LHCN-M2 (cell line): Measurements from ENCODE around the gene RTN4. TPM values are rescaled to one million over a fixed set of nuclear protein-coding genes. Genes with fewer than 3 reads are reported as not detected.
"Not testable (repeated sequence)": the region's sequence is repeated elsewhere in the genome, so short reads cannot be mapped to it uniquely, and the experiment has no call there.

Experiments used
- DNase-seq: peaks from one replicate; pipeline ENCODE4 v3.0.0-alpha.2; 2012; ENCODE audit warnings: low read depth
- polyA plus RNA-seq: library from polyadenylated mRNA; unstranded; fragments of >200 nt; gene quantifications from one replicate; pipeline ENCODE4 v1.2.1, GENCODE V29; 2012; ENCODE audit warnings: missing spikeins
- total RNA-seq: library from RNA; depleted of rRNA; stranded (reverse); fragments of >200 nt; gene quantifications from 2 replicates; pipeline ENCODE4 v1.2.3, GENCODE V29; 2014; rRNA removed

RTN4 gene, protein sequence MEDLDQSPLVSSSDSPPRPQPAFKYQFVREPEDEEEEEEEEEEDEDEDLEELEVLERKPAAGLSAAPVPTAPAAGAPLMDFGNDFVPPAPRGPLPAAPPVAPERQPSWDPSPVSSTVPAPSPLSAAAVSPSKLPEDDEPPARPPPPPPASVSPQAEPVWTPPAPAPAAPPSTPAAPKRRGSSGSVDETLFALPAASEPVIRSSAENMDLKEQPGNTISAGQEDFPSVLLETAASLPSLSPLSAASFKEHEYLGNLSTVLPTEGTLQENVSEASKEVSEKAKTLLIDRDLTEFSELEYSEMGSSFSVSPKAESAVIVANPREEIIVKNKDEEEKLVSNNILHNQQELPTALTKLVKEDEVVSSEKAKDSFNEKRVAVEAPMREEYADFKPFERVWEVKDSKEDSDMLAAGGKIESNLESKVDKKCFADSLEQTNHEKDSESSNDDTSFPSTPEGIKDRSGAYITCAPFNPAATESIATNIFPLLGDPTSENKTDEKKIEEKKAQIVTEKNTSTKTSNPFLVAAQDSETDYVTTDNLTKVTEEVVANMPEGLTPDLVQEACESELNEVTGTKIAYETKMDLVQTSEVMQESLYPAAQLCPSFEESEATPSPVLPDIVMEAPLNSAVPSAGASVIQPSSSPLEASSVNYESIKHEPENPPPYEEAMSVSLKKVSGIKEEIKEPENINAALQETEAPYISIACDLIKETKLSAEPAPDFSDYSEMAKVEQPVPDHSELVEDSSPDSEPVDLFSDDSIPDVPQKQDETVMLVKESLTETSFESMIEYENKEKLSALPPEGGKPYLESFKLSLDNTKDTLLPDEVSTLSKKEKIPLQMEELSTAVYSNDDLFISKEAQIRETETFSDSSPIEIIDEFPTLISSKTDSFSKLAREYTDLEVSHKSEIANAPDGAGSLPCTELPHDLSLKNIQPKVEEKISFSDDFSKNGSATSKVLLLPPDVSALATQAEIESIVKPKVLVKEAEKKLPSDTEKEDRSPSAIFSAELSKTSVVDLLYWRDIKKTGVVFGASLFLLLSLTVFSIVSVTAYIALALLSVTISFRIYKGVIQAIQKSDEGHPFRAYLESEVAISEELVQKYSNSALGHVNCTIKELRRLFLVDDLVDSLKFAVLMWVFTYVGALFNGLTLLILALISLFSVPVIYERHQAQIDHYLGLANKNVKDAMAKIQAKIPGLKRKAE
- 547 and 585 TPM in 2 replicates for total RNA-seq
- polyA plus RNA-seq, result 869 TPM

DNA sequence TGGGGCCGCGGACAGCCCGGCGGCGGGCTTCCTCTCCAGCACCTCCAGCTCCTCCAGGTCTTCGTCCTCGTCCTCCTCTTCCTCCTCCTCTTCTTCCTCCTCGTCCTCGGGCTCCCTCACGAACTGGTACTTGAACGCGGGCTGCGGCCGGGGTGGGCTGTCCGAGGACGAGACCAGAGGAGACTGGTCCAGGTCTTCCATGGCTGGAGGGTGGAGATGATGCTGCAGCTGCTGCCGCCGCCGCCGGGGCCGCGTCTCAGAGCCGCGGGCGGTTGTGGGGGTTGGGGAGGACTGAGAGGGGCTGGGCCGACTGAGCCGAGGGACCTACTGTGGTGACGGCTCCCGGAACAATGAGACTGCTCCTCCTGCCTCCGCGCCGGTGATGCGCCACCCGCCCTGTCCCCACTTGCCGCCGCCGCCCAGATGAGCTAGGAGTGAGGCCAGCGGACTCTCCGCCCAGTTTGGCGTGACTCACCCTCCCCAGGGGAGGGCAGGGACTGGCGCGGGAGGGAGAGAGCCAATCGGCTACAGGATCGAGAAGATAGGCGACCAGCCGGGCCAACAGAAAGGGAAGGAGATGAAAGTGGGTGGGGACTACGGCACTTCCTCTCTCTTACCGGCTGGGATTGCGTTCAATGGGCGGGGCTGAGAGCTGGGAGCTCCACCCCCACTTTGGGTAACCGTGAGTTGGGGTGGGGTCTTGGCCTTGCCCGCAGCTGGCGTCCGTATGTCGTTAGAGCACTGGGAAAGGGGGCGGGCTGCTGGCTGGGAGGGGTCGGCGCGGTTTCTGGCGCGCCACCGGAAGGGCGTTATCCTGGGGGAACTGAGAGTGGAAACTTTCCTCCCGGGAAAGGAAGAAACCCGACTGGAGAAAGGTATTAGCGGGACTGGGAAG is at the start of gene RTN4:
Gene RTN4, minus strand, starts transcription at position 352 of the 895 bp plus-strand sequence. Its CDS starts 151 bp downstream, at position 201.
- DNase-seq, result peak; percentile 100

DNA sequence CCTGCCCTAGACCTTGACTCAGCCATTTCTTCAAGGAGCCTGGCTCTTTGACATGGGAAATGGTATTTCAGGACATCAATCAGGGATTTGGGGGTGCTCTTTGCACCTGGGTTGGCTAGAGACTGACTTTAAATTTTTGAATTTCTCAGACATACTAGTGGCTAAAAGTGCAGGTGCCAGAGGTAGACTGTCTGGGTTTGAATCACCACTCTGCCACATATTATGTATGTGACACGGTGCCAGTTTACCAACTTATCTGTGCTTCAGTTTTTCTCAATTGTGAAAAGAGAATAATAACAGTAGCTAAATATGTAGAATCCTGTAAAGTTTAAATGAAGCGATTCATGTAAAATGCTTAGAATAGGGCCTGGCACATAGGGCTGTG is 49.2 kb upstream of the RTN4 start:
- DNase-seq, result no peak

DNA sequence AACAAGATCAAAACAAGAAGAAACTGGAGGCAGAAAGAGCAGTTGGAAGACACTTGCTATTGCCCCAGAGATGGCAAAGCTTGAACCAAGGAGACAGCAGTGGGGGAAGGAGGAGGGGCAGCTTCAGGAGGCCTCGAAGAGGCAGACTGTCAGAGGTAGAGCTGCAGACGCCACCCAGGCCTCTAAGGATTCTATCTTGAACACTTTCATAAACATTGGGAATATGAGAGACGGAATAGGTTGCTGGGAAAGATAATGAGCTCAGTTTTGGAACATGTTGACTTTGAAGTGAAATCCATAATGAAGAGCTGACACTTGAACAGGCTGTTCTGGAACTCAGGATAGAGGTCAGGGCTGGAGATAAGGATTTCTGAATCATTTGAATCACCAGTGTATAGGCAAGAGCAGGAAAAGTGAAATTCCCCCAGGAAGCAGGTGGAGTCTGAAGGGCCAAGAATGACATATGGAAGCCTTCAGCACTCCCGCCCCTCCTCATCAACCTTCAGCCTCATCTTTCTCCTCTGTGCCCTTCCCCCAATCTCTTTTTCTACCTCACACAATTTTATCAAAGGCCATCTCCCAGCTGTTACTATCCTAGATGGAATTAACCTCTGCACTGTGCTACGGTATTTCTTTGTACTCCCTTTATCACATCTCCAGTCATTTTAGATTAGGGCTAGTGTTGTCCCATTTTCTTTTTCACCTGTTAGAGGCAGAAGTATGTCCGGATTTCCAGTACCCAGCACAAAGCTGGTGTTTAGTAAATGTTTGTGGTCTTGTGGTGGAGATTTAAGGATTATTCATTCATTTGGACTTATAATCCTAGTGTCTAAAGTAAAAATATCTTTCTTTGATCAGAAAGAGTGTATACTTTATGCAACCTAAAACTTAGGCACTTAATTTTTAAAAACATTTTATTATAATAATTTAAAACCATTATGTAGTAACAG is 47.5 kb upstream of the RTN4 start:
- DNase-seq, result peak; percentile 70

DNA sequence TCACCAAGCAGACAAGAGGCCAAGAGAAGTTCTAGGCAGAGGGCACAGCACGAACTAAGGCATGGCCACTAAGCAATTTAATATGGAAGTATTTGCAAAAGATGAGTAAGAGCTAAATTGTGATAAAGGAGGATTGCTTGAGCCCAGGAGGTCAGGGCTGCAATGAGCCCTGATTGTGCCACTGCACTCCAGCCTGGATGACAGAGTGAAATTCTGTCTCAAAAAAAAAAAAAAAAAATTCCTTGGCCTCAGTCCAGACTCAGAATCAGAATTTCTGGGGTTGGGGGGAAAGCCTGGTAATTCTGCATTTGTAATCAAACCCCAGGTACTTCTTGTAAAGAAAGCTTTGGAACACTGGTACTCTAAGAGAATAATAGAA is 46.8 kb upstream of the RTN4 start:
- DNase-seq, result no peak

DNA sequence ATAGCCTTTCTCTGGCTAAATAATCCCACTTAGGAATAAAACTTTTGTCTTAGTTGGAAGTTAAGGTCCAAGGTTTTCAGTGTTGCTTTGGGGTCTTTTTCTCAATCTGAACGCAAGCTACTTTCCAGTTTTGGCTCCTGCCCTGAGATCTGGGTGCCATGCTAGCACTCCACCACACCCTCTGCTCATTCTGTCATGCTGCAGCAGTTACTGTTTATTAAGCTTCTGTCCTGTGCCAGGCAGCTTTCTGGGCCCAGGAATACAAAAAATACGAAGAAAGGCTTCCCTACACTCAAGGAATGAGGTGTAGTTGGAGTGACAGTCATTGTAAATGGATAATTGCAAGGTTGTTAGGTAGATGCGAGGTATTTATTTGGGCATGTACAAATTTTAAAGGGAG is 46.3 kb upstream of the RTN4 start:
- DNase-seq, result no peak

DNA sequence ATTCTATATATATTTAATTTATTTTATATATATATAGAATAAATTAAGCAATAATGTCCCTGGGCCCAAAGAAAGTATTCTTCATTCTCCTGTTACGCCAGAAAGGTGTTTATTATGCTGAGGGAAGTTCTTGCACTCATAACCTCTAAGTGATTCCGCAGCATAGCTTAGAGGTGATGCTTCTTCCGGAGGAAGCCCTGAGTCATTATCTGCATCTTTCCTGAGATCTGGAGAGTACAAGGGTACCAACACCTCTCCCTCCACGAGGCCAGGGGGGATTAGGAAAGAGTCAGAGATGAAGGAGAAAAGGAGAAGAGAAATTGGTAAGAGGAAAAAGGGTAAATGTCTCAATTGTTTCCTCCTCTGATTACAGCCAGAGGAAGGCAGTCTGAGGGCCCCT is 43.1 kb upstream of the RTN4 start:
- DNase-seq, result no peak

DNA sequence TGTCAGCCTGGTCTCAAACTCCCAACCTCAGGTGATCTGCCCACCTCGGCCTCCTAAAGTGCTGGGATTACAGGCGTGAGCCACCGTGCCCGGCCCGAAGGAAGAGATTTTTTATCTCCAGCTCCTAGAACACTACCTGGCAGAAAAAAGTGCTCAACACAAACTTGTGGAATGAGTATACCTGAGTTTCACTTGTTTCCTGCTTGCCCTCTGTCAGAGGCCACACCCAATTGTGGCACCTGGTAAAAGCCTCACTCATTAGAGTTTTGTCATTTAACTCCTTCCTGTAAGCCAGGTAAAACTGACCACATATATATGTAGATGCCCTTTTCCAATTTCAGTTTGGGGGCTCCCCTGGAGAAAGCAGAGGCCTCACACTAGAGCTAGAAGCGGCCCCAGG is 42.2 kb upstream of the RTN4 start:
- DNase-seq, result no peak

DNA sequence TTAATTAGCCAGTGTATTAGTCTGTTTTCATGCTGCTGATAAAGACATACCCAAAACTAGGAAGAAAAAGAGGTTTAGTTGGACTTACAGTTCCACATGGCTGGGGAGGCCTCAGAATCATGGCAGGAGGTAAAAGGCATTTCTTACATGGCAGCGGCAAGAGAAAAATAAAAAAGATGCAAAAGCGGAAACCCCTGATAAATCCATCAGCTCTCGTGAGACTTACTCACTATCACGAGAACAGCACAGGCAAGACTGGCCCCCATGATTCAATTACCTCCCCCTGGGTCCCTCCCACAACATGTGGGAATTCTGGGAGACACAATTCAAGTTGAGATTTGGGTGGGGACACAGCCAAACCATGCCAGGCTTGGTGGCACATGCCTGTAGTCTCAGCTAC is 41.4 kb upstream of the RTN4 start:
- not testable (repeated sequence) for DNase-seq

DNA sequence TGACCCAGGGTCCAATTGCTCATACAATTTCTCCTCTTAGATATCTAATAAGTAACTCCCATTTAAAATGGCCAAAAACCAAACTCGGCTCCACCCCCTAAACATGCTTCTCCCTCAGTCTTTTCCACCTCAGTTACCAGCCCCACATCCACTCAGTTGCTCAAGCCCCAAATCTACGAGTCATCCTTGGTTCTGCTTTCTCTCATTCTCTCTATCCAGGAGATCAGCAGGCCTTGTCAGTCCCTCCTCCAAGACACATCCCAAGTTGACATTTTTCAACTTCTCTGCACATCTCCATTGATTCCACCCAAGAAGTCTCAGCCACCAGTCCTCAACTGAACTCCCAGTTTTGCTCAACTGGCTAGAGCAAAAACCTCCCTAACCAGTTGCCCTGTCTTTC is 40.5 kb upstream of the RTN4 start:
- peak; percentile 60 for DNase-seq

DNA sequence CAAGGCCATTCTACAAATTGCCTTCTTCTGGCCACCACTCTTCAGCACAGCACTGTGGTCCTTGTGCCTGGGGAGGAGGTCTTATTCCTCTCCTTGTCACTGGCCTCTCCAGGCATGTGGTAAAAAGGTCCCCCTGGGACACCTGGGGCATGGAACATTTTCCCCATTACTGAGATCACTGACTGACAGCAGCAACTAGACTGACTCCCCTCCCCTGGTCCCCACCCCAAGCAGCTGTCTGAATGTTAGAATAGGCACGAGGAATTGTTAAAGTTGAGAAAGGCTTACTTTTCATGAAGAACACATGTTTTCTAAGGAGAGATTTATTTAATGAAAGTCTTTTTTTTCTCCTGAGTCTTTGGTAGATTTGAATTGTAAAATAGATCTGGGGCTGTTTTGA is 39.5 kb upstream of the RTN4 start:
- DNase-seq, result peak; percentile 81

DNA sequence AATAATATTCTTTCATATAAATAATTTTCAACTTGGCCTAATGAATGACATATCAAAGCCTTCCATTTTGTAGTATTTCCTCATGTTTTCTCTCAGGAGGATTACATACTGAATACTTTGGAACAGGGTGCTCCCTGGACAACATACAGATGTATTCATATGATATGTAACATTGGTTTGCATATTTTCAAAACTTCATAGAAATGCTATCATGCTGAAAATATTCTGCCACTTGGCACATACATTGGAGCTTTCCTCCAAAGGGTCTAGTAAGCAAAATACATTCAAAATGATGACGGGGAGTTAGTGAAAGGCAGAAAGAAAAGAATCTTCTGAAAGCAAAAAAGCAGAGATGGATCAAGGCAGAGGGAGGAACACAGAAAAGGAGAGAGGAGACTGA is 38.1 kb upstream of the RTN4 start:
- DNase-seq, result no peak

DNA sequence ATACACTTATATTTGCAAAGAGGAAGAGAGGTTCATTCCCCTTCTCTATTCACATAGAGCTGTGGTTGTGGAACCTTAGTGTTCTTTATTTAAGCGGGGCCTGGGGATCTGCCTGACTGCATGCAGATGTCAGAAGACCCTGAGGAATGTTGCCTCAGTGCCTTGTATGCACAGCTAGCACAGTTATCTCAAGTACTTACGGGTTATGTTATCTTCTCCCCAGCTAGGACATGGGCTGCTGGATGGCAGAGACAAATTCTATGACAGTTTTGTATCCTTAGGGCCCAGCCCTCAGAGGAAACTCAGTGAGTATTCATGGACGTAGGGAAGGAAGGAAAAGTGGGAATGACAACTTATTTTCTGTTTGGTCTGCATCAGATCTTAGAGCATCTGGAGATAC is 37.7 kb upstream of the RTN4 start:
- DNase-seq, result no peak

DNA sequence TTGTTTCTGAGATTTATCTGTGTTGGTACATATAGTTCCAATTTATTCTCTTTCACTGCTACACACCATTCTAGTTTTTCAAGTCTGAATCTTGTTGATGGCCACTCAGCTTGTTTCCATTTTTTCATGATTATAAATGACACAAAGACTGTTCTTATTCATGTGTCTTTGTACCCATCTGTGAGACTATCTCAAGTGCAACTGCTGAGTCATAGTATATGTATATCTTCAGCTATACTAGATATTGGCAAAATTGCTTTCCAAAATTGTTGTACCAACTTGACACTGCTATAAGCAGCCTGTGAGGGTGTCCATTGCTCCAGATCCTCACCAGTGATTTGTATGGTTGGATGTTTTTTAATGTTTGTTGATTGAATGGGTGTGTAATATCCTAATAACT is 37.2 kb upstream of the RTN4 start:
- DNase-seq, result no peak

DNA sequence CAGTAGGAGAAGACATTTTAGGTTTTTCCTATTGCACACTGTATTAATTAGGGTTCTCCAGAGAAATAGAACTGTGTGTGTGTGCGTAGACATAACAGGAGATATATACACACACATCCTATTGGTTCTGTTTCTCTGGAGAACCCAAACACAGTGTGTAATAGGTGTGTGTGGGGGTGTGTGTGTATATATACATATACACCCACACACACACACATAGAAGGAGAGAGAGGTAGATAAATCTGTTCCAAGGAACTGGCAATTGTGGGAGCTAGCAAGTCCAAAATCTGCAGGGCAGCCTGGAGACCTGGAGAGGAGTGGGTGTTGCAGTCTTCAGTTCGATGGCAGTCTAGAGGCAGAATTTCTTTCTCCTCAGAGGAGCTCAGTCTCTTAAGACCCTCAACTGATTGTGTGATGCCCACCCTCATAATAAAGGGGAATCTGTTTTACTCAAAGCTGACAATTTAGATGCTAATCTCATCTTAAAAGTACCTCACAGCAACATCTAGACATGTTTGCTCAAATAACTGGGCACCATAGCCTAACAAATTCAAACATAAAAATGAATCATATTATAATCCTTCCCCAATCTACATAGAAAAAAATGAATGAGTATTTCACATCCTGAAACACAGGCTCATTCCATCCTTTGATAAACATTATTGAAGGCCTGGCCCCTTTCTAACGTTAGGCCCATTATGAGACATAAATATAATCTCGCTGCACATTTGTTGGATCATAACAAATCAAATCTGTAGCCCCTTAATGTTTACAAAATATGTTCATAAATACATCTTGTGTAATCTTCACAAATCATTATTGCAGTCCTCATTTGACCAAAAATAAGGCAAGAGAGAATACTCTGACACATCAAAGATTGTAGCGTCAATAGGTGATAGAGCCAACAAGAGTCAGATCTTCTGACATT is 35.1 kb upstream of the RTN4 start:
- DNase-seq, result no peak

DNA sequence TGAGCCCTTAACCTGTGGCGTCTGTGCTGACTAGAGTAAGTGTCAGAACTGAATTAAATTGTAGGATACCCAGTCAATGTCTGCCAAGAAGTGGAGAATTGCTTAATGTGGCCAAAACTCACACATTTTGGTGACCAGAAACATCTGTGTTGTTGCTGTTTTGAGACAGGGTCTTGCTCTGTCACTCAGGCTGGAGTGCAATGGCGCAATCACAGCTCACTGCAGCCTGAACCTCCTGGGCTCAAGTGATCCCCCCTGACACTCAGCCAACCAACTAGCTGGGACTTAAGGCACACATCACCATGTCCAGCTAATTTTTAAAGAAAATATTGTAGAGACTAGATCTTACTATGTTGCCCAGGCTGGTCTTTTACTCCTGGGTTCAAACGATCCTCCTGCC is 34.4 kb upstream of the RTN4 start:
- DNase-seq, result no peak

DNA sequence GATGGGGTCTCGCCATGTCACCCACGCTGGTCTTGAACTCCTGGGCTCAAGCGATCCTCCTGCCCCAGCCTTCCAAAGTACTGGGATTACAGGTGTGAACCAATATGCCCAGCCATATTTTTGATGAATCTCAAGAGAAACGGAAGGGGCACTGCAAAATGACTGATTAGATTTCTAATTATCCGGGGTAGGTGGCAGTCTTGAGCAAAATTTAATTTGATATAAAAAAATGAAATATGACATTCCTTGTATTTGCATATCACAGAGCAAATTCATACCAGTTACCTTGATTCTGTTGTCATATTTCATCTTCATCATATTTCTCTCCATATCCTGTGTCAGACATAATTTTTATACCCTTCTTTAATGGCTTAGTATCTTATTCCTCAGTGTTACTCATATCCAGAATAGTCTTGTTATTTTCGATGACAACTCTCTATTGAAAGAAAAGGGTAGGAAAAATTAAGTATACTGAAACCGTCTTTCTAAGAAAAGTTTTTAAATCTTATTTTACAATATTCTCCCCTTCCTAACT is 30.0 kb upstream of the RTN4 start:
- no peak for DNase-seq

DNA sequence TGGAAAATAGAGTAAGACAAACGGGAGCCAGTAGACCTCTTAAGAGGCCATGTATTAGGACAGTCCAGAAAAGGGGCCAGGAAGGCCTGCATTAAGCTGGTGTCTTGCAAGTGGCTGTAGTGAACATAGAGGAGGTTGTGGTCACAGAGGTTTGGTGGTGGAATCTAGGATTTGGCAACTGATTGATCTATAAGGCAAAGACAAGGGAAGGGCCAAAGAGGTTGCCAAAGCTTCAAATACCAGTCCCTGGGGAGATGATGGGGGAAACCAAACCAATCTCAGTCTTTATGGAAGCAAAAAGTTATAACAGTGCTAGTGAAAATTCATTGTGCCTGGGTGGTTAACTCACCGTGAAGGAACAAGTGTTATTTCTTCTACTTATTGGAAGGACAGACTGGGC is 28.7 kb upstream of the RTN4 start:
- no peak for DNase-seq

DNA sequence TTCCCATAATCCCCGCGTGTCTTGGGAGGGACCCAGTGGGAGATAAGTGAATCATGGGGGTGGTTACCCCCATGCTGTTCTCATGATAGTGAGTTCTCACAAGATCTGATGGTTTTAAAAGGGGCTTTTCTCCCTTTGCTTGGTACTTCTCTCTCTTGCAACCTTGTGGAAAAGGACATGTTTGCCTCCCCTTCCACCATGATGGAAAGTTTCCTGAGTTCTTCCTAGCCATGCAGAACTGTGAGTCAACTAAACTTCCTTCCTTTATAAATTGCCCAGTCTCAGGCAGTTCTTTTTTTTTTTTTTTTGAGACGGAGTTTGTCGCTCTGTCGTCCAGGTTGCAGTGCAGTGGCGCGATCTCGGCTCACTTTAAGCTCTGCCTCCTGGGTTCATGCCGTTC is 26.5 kb upstream of the RTN4 start:
- no peak for DNase-seq

DNA sequence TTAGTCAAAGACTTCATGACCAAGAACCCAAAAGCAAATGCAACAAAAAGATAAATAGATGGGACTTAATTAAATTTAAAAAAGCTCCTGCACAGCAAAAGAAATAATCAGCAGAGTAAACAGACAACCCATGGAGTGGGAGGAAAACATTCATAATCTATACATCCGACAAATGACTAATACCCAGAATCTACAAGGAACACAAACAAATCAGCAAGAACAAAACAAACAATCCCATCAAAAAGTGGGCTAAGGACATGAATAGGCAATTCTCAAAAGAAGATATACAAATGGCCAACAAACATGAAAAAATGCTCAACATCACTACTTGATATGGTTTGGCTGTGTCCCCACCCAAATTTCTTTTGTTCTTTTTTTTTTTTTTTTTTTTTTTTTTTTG is 25.8 kb upstream of the RTN4 start:
- not testable (repeated sequence) for DNase-seq
